H1 (cell line): ENCODE measurements around the gene MBIP. TPM values are rescaled to one million over a fixed set of nuclear protein-coding genes. Genes with fewer than 3 reads are reported as not detected.

Experiments used
- RXRA ChIP-seq: IDR thresholded peaks from 2 replicates; pipeline ENCODE4 v1.6.1; 2011; ENCODE audit warnings: low read depth, mild to moderate bottlenecking, low read length, moderate library complexity; ENCODE audit not compliant: insufficient read depth
- SIX5 ChIP-seq: IDR thresholded peaks from 2 replicates; pipeline ENCODE4 v1.6.1; 2011; ENCODE audit warnings: mild to moderate bottlenecking, low read depth, low read length
- polyA plus RNA-seq, 7 experiments: library from polyadenylated mRNA; depleted of rRNA in 3 of 7; stranded (reverse) in 5 of 7; unstranded in 2 of 7; fragments of >200 nt in 5 of 7; fragments of 200-250 nt in 2 of 7; gene quantifications; 1 replicate in 5 of 7; 2 replicates in 1 of 7; 4 replicates in 1 of 7; pipeline versions ENCODE4 v1.2.1 to v1.2.3, GENCODE V29; 2011 to 2013; ENCODE audit warnings: missing spikeins in 2 of 7, mixed read lengths in 2 of 7
- total RNA-seq: library from RNA; stranded (reverse); fragmentation: NEBNext Ultra II Directional; extraction: Animal tissue kit (Norgen Biotek cat#: 25700); gene quantifications from 2 replicates; pipeline ENCODE4 v1.2.1, GENCODE V29; 2021

MBIP gene
- total and polyA plus RNA-seq, 2 of the 8 experiments (the other 6 are each of a cell fraction or from before 2014, with no cell fraction given) = 15.0 to 27.4 TPM

DNA sequence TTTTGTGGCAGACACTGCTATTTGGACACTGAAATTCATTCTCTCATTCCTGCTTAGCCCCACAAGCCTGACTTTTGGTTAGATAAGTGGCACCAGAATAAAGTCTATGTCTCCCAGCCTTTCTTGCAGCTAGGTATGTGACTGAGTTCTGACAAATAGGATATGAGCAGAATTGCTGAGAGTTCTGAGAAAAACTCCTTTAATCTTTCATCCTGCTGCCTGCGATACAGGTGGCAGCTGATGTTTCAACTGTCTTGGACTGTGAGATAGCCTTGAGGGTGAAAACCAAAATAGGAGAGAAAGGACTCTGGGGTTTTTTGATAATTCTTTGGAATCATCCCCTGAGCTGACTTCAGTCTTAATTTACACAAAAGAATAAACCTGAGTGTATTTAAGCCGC is 55.8 kb downstream of the MBIP start (continued):
- TF ChIP-seq RXRA (no peak), SIX5 (no peak)
